Activated T-helper 17 cell treated with anti-CD3 and anti-CD28 coated beads, Interleukin-2, amount 50 U/mL, for 72 hours (primary cell): Measurements from ENCODE around the gene CORO1C. TPM values are rescaled to one million over a fixed set of nuclear protein-coding genes. Genes with fewer than 3 reads are reported as not detected.
"Not testable (repeated sequence)": the region's sequence is repeated elsewhere in the genome, so short reads cannot be mapped to it uniquely, and the experiment has no call there.

Source experiments
- ATAC-seq: fragments of 150-1000 bp; cut with Tn5 transposase; replicated peaks from 2 replicates; pipeline ENCODE4 v1.10.0; 2021; ENCODE audit warnings: mild to moderate bottlenecking, moderate library complexity
- H3K27ac Mint-ChIP-seq: one replicate; pipeline ENCODE4 v1.8.0; 2022; ENCODE audit warnings: mixed read lengths
- H3K27me3 Mint-ChIP-seq: one replicate; pipeline ENCODE4 v1.8.0; 2022; ENCODE audit warnings: mixed read lengths
- H3K36me3 Mint-ChIP-seq: one replicate; pipeline ENCODE4 v1.8.0; 2022; ENCODE audit warnings: low read depth, mild to moderate bottlenecking, mixed read lengths
- H3K4me1 Mint-ChIP-seq: one replicate; pipeline ENCODE4 v1.8.0; 2022; ENCODE audit warnings: mixed read lengths
- H3K4me3 Mint-ChIP-seq: one replicate; pipeline ENCODE4 v1.8.0; 2022; ENCODE audit warnings: mild to moderate bottlenecking, mixed read lengths
- H3K9me3 Mint-ChIP-seq: one replicate; pipeline ENCODE4 v1.8.0; 2022; ENCODE audit warnings: mixed read lengths
- total RNA-seq, 2 donors: library from RNA; stranded (reverse); gene quantifications; one replicate each; pipeline ENCODE4 v1.2.3, GENCODE V29; 2022

The CORO1C gene
- total RNA-seq, 2 donors from 2014 or later: 81.9 to 101 TPM

GRCh38 chr12:108765289-108765764 is 34.0 kb upstream of the CORO1C start:
- Mint-ChIP-seq H3K9me3 (no peaks in the 10 kb centered on the region), H3K4me1 (no peaks in the 10 kb centered on the region), H3K27ac (no peak overlapping the region), H3K27me3 (peaks cover 4% of the 10 kb centered on the region), H3K4me3 (no peak overlapping the region), H3K36me3 (no peaks in the 10 kb centered on the region)
- no peak for ATAC-seq

- H3K36me3 Mint-ChIP-seq: no peaks in the 10 kb centered on the region
- no peak overlapping the region for H3K4me3 Mint-ChIP-seq
- H3K27ac Mint-ChIP-seq: no peak overlapping the region
- H3K9me3 Mint-ChIP-seq: no peaks in the 10 kb centered on the region
- no peak for ATAC-seq
- H3K27me3 Mint-ChIP-seq: peaks cover 4% of the 10 kb centered on the region
- no peaks in the 10 kb centered on the region for H3K4me1 Mint-ChIP-seq
Observed at GRCh38 chr12:108764540-108765288, 33.4 kb upstream of the CORO1C start.

- Mint-ChIP-seq H3K4me3 (no peak overlapping the region), H3K4me1 (no peaks in the 10 kb centered on the region), H3K9me3 (no peaks in the 10 kb centered on the region), H3K36me3 (no peaks in the 10 kb centered on the region), H3K27ac (no peak overlapping the region), H3K27me3 (no peaks in the 10 kb centered on the region)
- no peak for ATAC-seq
Observed at GRCh38 chr12:108761226-108761625, 29.9 kb upstream of the CORO1C start.

GRCh38 chr12:108759924-108760323 is 28.6 kb upstream of the CORO1C start:
- no peak for ATAC-seq
- no peak overlapping the region for H3K4me3 Mint-ChIP-seq
- no peaks in the 10 kb centered on the region for H3K27me3 Mint-ChIP-seq
- H3K4me1 Mint-ChIP-seq: no peaks in the 10 kb centered on the region
- H3K9me3 Mint-ChIP-seq: no peaks in the 10 kb centered on the region
- no peak overlapping the region for H3K27ac Mint-ChIP-seq
- H3K36me3 Mint-ChIP-seq: no peaks in the 10 kb centered on the region

GRCh38 chr12:108757856-108758255 is 26.5 kb upstream of the CORO1C start:
- no peak overlapping the region for H3K4me3 Mint-ChIP-seq
- ATAC-seq: no peak
- H3K27ac Mint-ChIP-seq: no peak overlapping the region
- no peaks in the 10 kb centered on the region for H3K27me3 Mint-ChIP-seq
- H3K9me3 Mint-ChIP-seq: no peaks in the 10 kb centered on the region
- no peaks in the 10 kb centered on the region for H3K36me3 Mint-ChIP-seq
- no peaks in the 10 kb centered on the region for H3K4me1 Mint-ChIP-seq

GRCh38 chr12:108756421-108756820 is 25.1 kb upstream of the CORO1C start:
- no peaks in the 10 kb centered on the region for H3K36me3 Mint-ChIP-seq
- no peaks in the 10 kb centered on the region for H3K4me1 Mint-ChIP-seq
- H3K9me3 Mint-ChIP-seq: no peaks in the 10 kb centered on the region
- no peak for ATAC-seq
- no peaks in the 10 kb centered on the region for H3K27me3 Mint-ChIP-seq
- no peak overlapping the region for H3K27ac Mint-ChIP-seq
- no peak overlapping the region for H3K4me3 Mint-ChIP-seq

- Mint-ChIP-seq H3K27ac (no peak overlapping the region), H3K9me3 (no peaks in the 10 kb centered on the region), H3K4me1 (no peaks in the 10 kb centered on the region), H3K27me3 (no peaks in the 10 kb centered on the region), H3K4me3 (no peak overlapping the region), H3K36me3 (no peaks in the 10 kb centered on the region)
- ATAC-seq: no peak
Observed at GRCh38 chr12:108755481-108755880, 24.2 kb upstream of the CORO1C start.

- Mint-ChIP-seq H3K9me3 (no peaks in the 10 kb centered on the region), H3K4me3 (no peak overlapping the region), H3K4me1 (no peaks in the 10 kb centered on the region), H3K27ac (no peak overlapping the region), H3K36me3 (no peaks in the 10 kb centered on the region), H3K27me3 (no peaks in the 10 kb centered on the region)
- no peak for ATAC-seq
Observed at GRCh38 chr12:108753976-108754375, 22.7 kb upstream of the CORO1C start.

GRCh38 chr12:108752387-108752786 is 21.1 kb upstream of the CORO1C start:
- Mint-ChIP-seq H3K36me3 (no peaks in the 10 kb centered on the region), H3K9me3 (no peaks in the 10 kb centered on the region), H3K27ac (no peak overlapping the region), H3K27me3 (no peaks in the 10 kb centered on the region), H3K4me3 (no peak overlapping the region), H3K4me1 (no peaks in the 10 kb centered on the region)
- ATAC-seq: no peak

GRCh38 chr12:108751821-108752220 is 20.5 kb upstream of the CORO1C start:
- no peaks in the 10 kb centered on the region for H3K27me3 Mint-ChIP-seq

GRCh38 chr12:108751003-108751402 is 19.7 kb upstream of the CORO1C start:
- not testable (repeated sequence) for H3K9me3 Mint-ChIP-seq, H3K4me1 Mint-ChIP-seq, H3K36me3 Mint-ChIP-seq, H3K4me3 Mint-ChIP-seq, ATAC-seq, H3K27ac Mint-ChIP-seq, H3K27me3 Mint-ChIP-seq

More at GRCh38 chr12:108751821-108752220, 20.5 kb upstream of the CORO1C start:
- no peaks in the 10 kb centered on the region for H3K36me3 Mint-ChIP-seq
- no peak overlapping the region for H3K27ac Mint-ChIP-seq
- H3K9me3 Mint-ChIP-seq: no peaks in the 10 kb centered on the region
- H3K4me1 Mint-ChIP-seq: no peaks in the 10 kb centered on the region
- ATAC-seq: no peak
- no peak overlapping the region for H3K4me3 Mint-ChIP-seq

- no peak for ATAC-seq
- H3K36me3 Mint-ChIP-seq: no peaks in the 10 kb centered on the region
- H3K9me3 Mint-ChIP-seq: no peaks in the 10 kb centered on the region
- no peak overlapping the region for H3K27ac Mint-ChIP-seq
- H3K27me3 Mint-ChIP-seq: no peaks in the 10 kb centered on the region
- H3K4me1 Mint-ChIP-seq: no peaks in the 10 kb centered on the region
- H3K4me3 Mint-ChIP-seq: no peak overlapping the region
Observed at GRCh38 chr12:108750526-108750925, 19.2 kb upstream of the CORO1C start.

GRCh38 chr12:108747563-108747962 is 16.2 kb upstream of the CORO1C start:
- Mint-ChIP-seq H3K27me3 (peaks cover under 1% of the 10 kb centered on the region), H3K27ac (no peak overlapping the region), H3K36me3 (no peaks in the 10 kb centered on the region), H3K4me1 (no peaks in the 10 kb centered on the region), H3K4me3 (no peak overlapping the region), H3K9me3 (no peaks in the 10 kb centered on the region)
- no peak for ATAC-seq

GRCh38 chr12:108745641-108746040 is 14.3 kb upstream of the CORO1C start:
- Mint-ChIP-seq H3K9me3 (no peaks in the 10 kb centered on the region), H3K4me1 (no peaks in the 10 kb centered on the region), H3K27ac (no peak overlapping the region), H3K27me3 (peaks cover 3% of the 10 kb centered on the region), H3K4me3 (no peak overlapping the region), H3K36me3 (no peaks in the 10 kb centered on the region)
- no peak for ATAC-seq

GRCh38 chr12:108744021-108744897 is 12.9 kb upstream of the CORO1C start:
- Mint-ChIP-seq H3K27me3 (peaks cover 3% of the 10 kb centered on the region), H3K27ac (no peak overlapping the region), H3K9me3 (no peaks in the 10 kb centered on the region), H3K4me1 (no peaks in the 10 kb centered on the region), H3K36me3 (no peaks in the 10 kb centered on the region), H3K4me3 (no peak overlapping the region)
- ATAC-seq: no peak
